GM19193 (cell line): ENCODE data around the gene MAGEB1.

ENCODE experiments used
- POLR2A ChIP-seq: IDR thresholded peaks from 4 replicates; pipeline ENCODE4 v1.6.1; 2011; ENCODE audit not compliant: insufficient read depth, insufficient read length; ENCODE audit errors: extremely low read depth

MAGEB1 gene

DNA sequence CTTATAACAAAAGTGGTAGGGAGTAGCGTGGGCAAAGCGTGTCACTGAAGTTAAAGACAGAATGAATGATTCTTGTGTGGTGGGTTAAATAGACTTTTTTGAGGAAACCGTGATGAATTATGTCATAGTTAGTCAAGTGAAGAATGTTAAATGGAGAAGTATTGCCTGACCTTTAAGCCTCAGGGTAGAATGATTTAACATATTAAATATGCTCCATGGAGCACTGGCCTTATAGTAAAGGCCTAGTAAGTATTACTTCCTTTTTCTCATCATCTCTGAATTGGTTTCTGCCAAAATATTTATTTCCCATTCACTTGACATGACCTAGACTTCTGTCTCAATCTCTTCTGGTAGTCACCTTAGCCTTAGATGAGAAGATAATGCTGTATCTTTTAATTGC is 23.7 kb downstream of the MAGEB1 start:
- TF ChIP-seq POLR2A = no peak

DNA sequence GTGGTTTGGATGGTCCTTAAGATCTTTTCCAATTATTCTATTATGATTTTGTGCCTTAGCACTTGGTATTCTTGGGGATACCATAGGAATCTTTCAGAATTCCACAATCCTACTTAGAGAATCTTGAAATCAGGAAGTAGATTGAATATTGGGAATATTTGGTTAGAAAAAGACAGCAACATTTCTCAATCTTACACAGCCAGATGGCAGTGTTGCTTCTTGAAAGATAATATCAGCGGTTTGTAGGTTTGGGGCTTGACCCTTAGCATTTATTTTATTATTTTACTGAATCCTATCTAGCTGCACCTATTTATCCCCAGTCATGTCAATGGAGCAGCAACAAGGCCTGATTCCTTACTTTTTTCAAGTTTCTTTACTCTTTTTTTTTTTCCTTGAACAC is 28.6 kb downstream of the MAGEB1 start:
- no peak for TF ChIP-seq POLR2A

DNA sequence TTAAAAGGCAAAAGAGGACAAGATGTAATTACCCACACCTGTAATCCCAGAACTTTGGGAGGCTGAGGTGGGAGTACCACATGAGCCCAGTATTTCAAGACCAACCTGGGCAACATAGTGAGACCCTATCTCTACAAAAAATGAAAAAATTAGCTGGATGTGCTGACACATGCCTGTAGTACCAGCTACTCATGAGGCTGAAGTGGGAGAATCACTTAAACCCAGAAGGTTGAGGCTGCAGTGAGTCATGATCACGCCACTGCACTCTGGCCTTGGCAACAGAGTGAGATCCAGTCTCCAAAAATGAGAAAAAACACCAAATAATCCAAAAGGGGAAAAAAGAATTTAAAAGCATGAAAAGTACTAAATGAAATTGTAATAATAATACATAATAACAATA is 31.4 kb downstream of the MAGEB1 start:
- TF ChIP-seq POLR2A = no peak

DNA sequence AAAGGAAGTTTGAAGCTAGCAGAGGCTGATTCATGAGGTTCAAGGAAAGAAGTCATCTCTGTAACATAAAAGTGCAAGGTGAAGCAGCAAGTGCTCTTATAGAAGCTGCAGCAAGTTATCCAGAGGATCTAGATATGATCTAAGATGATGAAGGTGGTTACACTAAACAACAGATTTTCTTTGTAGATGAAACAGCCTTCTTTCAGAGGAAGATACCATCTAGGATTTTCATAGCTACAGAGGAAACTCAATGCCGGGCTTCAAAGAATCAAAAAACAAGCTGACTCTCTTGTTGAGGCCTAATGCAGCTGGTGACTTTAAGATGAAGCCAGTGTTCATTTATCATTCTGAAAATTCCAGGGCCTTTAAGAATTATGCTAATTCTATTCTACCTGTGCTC is 33.5 kb downstream of the MAGEB1 start:
- TF ChIP-seq POLR2A = no peak

DNA sequence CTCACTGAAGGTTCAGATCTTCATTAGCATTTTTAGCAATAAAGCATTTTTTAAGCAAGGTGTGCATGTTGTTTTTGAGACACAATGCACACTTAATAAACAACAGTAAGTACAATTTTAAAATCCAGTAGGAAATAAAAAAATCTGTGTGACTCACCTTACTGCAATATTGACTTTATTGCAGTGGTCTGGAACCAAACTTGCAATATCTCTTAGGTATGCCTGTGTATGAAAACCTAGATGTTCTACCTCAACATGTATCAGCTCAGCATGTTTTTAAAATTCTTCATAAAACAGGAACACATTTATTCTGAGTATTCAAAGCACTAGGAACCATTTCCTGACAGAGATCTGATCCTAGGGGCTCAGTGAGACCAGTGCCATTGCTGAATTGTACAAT is 35.6 kb downstream of the MAGEB1 start:
- no peak for TF ChIP-seq POLR2A

DNA sequence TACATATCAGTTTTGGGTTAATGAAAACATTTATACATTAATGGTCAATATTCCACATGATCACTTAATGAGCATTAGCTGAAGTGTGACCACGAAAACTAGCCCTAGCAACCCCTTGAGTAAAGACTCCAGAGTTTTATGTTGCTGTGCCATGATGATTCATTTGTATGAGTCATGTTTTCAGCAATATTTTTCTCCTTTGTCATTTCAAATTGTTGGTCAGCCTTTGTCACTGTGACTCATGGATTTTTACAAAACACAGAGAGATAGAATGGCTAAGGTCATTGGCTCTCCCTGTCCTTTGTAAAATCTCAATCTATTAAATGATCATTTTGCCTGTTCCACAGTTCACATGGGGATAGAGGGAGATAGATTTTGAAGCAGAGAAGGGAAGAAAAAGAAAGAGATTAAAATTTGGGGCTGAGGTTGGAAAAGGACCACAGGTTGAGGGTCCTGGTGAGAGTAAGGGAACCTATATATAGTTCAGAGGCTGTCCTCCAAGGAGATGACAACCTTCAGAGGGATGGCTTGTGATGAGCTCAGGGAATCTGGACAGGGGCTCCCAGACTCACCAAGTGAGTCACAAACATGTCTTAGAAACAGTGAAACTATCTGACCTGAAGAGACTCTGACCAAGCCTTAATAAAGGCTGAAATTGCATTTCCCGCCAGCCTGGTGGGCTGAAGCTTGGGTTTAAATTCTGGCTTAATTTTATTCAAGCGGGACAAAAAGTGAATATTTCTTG is 36.7 kb downstream of the MAGEB1 start:
- TF ChIP-seq POLR2A = no peak

DNA sequence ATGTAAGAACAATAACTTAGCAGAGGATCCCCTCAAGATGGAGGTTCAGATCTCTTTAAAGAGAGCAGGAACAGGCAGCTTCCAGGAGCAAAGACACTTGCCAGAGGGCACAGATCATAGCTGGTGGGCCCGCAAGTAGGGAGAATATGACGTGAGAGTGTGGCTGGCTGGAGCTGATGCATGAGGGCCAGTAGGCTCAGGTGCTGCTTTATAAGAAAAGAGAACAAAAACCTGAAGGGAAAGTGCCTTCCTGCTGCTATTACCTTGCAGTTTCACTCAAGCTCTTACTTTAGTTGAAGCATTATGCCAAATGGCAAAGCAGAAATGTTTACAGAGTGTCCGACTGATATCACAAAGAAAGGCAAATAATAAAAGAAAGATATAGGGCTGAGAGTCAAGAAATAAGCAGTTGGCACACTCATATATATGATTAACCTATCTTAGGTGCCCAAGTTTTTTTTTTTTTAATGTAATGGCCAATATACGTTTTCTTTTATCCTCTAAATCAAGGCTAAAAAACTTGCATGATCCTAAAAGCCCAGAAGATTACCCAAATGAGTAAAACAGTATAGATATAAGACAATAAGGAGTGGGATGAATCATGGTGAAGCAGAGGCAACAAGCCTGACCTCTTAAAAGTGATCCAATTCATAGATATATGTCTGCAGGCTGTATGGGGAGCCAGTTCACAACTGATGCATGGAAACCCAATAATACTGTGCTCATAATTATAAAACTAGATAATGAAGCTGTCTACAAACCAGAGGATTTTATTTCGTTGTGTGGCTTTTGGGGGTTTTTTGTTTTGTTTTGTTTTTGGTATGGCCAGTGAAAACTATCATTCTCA is 49.7 kb downstream of the MAGEB1 start:
- no peak for TF ChIP-seq POLR2A

DNA sequence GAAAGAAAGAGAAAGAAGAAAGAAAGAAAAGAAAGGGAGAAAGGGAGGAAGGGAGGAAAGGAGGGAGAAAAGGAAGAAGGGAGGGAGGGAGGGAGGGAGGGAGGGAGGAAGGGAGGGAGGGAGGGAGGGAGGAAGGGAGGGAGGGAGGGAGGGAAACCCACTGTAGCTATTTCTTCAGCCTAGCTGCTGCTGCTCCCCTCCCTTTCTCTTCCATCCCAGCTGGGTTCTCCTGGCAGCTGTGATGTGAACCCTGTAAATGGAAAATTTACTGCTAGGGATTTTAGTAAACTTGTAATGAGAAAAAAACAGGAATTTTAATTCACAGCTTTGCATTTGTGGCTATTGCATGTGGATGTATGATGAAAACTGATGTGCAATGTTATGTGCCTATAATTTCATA is 54.3 kb downstream of the MAGEB1 start:
- TF ChIP-seq POLR2A = no peak
